Renal pelvis (tissue), 4 donors: ENCODE data around the gene WBP2. TPM values are rescaled to one million over a fixed set of nuclear protein-coding genes. Genes with fewer than 3 reads are reported as not detected.
"Not testable (repeated sequence)": the region's sequence is repeated elsewhere in the genome, so short reads cannot be mapped to it uniquely, and the experiment has no call there.

Experiments used
- DNase-seq: peaks from one replicate; pipeline ENCODE4 v3.0.0-alpha.2; 2013
- polyA plus RNA-seq, 3 donors: library from polyadenylated mRNA; unstranded; fragments of 120-200 nt; gene quantifications; one replicate each; pipeline ENCODE4 v1.2.1, GENCODE V29; 2013; ENCODE audit not compliant: insufficient read length in 3 of 3

The WBP2 gene
- polyA plus RNA-seq, 3 donors: 82.9 to 89.7 (median 88.1) TPM

DNA sequence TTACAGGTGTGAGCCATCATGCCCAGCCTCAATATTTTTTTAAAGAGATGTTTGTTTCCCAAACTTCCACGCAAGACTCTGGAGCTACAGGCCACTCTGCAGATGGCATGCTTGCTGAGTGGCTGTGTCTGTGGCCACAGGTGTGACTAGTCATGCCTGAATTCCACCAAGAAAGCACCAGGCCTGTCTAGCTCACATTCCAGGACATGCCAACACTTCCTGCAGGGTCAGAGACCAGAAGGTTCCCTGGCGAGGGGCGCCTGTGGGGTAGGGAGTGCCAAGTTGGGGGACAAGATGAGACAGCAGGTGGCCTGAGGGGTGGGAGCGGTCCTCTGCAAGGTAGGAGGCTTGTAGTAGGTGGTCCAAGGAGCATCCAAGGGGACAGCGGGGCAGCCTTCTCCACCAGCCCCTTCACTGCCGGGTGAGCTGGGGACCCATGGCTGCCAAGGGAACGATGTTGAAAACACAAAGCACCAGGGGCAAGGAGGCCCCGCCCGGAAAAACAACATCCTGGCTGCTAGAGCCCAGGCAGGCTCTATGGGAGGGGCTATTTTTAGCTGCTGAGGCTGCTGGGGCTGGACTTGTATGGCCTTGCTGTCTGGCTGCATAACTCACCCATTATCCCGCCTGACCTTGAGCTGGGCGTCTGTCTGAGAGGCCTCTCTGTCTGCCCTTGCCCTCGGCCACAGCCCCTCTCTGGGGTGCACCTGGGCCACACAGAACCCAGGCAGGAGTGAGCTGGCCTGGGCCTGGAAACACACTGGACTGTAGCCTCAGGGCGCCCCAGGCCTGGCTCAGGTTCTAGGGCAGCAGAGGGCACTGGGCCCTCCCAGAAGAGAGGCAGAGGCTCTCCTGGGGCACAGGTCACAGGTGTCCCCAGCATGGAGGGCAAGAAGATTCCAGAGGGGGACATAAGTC, 17.6 kb upstream of the WBP2 start:
- DNase-seq: no peak

DNA sequence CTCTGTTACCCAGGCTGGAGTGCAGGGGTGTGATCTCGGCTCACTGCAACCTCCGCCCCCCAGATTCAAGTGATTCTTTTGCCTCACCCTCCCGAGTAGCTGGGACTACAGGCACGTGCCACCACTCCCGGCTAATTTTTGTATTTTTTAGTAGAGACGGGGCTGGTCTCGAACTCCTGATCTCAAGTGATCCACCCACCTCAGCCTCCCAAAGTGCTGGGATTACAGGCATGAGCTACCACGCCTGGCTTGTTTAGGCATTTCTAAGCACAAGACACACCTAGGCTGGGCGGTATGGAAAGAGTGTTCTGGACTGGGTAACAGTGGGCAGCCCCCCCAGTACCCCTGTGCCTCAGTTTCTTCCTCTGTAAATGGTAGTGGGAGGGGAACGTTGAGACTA, 15.1 kb upstream of the WBP2 start:
- DNase-seq: not testable (repeated sequence)

DNA sequence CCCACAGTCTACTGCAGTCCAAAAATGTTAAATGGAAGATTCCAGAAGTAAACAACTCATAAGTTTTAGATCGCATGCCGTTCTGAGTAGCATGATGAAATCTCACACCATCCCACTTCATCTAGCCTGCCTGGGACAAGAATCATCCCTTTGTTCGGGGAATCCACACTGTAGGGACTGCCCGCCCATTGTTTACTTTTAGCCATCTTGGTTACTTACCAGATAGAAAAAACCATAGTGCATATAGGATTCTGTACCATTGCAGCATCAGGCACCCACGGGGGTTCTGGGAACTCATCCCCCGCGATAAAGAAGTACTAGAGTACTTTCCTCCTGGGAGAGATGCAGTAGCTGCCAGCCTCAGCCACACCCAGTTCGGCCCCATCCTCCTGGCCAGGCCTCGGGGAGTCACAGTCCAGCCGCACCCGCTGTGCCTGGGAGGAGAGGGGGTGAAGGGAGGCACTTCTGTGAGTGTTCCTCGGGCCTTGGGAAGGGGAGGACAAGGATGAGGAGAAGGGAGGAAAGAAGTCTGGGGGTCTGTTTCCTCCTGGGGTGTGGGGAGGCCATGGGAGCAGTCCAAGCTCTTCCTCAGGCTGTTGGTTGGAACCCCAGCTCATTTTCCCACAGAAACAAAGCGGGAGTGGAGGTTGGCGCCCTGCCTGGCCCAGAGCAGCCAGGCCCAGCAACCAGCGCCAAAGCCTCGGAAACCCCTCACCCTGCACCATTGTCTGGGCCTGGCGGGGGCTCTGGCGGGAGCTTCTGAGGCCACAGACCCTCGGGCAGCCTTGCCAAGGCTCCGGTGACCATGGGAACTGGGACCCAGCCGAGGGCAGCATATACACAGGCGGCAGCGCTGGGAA, 14.4 kb upstream of the WBP2 start:
- DNase-seq: no peak

DNA sequence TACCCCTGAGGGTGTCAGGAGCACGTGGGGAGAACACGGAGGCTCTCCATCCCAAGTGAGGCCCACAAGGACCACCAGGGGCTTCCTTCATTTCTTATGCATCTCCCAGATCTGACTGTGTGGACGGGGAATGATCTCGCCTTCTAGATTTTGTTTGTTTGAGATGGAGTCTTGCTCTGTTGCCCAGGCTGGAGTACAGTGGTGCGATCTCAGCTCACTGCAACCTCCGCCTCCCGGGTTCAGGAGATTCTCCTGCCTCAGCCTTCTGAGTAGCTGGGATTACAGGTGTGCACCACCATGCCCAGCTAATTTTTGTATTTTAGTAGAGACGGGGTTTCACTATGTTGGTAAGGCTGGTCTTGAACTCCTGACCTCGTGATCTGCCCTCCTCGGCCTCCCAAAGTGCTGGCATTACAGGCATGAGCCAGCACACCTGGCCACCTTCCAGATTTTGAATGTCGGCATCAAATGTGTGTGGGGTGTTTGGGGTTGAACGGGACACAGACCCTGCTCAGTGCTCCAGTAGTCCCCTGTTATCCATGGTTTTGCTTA, 13.7 kb upstream of the WBP2 start:
- not testable (repeated sequence) for DNase-seq

DNA sequence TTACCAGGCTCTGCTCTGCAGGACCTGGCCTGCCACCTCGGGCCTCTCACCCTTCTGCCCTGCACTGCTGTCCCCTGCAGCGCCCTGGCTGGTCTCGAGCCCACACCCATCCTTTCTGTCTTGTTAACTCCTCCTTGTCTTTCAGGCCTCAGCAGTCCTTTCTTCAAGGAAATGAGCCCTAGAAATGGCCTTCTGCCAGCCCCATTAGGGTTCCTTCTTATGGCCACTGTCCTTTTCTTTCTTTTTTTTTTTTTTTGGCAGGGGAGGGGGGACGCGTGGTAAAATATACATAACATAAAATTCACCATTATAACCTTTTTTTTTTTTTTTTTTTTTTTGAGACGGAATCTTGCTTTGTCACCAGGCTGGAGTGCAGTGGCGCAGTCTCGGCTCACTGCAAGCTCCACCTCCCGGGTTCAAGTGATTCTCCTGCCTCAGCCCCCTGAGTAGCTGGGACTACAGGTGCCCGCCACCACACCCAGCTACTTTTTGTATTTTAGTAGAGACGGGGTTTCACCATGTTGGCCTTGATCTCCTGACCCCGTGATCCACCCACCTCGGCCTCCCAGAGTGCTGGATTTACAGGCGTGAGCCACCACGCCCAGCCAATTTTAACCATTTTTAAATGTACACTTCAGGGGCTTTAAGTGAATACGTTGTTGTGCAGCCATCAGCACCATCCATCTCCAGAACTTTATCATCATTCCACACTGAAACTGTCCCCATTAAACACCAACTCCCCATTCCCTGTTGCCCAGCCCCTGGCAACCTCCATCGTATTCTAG, 10.5 kb upstream of the WBP2 start:
- DNase-seq: not testable (repeated sequence)

DNA sequence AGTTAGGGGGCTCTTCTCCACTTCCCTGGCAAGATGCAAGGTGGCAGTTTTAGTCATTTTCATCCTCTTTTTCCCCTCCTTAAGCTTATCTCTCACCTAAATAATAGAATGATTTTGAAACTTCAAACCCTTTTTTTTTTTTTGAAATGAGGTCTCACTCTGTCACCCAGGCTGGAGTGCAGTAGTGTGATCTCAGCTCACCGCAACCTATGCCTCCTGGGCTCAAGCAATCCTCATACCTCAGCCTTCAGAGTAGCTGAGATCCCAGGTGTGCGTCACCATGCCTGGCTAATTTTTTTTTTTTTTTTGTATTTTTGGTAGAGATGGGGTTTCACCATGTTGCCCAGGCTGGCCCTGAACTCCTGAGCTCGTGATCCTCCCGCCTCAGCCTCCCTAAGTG, 9.8 kb upstream of the WBP2 start:
- DNase-seq: not testable (repeated sequence)

DNA sequence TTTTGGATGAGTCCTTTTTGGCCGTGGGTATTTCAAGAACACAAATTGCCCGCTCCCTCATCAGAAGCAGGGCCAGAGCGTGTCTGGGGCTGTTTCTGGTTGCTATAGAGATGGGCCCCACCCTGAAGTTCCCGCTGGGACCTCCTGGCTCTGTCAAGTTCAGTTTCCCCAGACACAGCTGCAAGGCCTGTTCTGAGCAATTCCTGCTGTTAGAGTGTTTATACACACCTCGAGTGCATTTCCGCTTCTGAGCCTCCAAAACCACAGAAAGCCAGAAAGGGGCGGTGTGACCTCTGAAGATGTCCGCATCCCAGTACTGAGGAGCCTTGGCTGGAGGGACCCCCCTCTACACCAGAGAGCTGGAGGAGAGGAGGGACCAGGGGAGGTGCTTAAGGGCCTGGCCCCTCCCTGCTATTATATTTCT, 9.3 kb upstream of the WBP2 start:
- DNase-seq: peak; percentile 86

DNA sequence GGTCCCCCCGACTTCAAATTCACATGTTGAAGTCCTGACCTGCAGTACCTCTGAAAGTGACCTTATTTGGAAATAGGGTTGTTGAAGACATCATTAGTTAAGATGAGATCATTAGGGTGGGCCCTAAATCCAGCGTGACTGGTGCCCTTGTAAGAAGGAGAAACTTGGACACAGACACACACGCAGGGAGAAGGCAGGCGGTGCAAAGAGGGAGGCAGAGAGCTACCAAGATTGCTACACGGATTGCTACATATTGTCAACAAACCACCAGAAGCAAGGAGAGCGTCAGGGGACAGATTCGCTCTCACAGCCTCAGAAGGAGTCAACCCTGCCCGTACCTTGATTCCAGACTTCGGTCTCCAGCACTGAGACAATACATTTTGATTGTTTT, 6.8 kb upstream of the WBP2 start:
- DNase-seq: no peak

DNA sequence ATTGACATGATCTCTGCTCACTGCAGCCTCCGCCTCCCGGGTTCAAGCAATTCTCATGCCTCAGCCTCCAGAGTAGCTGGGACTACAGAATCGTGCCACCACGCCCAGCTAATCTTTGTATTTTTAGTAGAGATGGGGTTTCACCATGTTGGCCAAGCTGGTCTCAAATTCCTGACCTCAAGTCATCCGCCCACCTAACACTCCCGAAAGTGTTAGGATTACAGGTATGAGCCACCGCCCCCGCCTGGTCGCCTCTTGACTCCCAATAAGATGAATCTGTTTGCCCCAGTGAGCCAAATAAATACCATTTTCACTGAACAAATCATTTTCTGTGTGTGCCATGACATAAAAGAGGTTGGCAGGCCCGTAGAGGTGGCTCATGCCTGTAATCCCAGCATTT, 4.2 kb upstream of the WBP2 start:
- DNase-seq: not testable (repeated sequence)

DNA sequence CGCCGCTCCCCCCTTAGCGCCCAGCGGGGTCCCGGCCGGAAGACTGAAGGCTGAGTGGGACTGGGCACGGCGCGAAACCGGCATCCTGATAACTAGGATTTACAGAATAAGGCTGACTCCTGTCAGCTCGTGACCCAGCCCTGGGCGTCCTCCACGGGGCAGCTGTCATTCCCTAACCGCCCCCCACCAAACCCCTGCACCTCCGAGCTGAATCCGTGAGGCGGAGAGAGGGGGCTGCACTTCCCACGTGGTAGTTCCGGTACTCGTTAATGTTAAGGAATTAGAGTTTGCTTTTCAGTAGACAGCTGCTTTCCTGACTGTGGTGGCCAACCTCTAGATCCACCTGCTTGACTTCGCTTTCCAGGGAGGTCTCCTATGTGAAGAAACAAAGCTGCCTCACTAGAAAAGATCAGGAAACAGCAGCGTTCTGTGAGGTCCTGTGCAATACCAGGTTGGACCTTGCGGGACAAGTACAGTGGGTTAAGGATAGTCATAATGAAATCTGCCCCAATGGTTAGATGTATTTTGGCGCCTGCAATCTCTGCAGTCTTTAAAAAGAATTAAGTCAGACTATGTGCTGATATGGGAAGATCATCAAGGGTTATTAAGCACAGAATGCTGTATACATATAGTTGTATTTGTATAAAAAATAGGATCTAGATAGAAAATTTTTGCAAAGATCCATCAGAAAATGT, 1.1 kb upstream of the WBP2 start:
- no peak for DNase-seq

DNA sequence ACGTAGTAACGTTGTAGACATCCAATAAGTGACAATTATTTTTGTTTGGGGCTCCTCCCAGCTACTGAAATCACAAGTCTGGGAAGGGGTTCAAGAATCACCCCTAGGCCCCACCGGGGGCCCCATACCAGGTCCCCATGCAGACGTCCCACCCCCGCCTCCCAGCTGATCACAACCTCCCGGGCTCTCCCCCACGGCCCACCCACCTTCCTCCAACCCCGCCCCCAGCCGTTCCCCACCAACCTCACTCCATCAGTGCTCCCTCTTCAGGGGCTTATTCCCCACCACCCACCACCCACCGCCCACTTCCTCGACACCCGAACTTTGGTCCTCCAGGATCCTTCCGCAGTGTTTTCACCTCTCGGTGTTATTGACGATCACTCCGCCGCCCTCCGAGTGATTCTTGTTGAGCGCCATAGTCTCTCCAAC, 240 bp downstream of the WBP2 start:
- no peak for DNase-seq

DNA sequence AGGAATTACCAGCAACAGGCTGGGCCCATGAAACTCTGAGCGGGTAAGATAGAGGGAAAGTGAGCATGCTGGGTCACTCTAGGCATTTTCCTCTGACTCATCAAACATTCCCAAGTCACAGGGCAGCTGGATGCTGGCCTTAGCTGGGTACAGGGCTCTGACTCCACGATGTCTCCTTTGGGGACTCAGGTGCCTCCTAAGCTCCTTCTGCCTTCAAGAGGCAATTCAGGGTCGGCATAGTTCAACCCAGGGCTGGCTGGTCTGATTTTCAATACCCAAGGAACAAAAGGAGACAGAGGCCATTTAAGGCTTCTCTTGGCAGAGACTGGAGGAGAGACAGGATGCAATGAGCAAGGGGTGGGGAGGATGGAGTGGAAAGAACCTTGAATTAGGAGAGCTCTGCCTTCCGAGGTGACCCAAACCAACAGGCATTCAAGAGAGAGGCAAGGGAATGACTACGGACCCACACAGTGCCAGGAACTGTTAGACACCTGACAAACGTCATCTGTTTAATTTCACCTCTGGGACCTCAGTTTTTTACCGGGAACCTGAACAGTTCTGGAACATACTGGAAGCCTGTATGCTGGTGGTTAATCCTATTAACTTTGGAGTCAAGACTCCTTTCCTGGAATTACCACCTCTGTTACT, 910 bp downstream of the WBP2 start:
- DNase-seq: no peak

DNA sequence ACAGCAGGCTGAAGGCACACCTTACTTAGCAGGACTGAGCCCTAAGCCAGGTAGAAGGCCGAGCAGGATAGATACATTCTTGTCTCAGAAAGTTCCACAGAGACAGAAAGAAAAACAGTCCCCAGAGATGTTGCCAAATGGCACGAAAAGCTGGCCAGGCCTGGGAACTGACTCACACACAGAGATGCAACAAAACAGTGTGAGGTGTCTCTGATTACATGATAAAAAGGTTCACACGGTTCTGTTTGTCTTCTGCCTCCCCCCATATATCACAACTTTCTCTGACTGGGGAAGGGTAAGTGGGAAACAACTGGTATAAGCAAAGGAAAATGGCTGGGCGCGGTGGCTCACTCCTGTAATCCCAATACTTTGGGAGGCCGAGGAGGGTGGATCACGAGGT, 1.7 kb downstream of the WBP2 start:
- no peak for DNase-seq

DNA sequence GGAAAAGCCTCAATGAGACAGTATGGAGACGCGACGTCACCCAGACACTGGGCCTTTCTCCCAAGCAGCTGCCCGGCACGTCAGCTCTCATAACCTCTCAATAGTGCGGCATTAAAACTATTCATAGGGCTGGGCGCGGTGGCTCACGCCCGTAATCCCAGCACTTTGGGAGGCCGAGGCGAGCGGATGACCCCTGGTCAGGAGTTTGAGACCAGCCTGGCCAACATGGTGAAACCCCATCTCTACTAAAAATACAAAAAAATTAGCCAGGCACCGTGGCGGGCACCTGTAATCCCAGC, 3.5 kb downstream of the WBP2 start:
- DNase-seq: not testable (repeated sequence)

DNA sequence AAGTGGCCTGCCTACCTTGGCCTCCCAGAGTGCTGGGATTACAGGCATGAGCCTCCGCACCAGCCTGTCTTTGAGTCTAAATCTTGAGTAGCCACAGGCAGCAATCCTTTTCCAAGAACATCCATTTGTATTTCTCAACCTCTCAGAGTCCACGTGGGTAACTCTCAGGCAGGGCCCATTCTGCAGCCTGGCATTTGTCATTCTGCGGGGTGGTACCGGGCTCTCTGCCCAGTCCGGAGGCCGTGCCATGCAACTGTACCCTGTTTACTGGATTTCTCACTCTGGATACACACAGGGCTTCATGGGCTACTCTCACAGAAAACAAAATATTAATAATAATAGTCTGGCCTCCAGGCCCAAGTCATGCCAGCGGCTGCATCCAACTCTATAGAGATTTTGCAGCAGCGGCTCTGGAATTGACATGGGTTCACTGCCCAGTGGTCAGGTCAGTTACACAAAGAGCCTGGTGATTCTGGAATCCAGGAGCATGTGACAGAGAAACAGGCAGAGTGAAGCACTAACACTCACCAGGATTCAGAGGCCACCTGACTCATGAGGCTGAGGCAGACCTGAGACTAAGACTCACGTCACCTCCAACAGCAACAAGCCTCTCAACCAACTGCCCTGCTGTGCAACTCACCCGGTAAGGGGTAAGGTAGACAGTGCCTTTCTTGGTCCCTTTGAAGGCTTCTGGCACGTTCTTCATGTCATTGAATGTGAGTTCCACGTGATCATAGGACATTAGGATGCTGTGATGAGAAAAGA, 4.0 kb downstream of the WBP2 start:
- no peak for DNase-seq

DNA sequence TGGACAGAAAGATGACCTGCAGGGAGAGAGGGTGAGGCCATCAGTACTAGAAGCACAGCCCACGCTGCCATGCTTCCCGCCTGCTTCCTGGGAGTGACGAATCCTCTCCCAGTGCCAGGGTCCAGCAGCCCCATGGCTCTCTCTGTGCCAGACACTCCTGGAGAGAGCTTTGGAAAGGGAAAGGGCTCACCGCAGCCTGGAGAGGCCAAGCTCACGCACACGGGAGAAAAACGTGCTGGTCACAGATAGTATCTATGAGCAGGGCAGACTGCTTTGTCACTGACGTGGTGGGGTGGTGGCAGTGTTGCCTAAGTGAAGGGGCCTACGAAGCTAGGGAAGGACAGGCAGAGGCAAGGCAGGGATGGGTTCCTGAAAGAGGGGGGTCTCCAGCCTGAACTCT, 5.4 kb downstream of the WBP2 start:
- no peak for DNase-seq

DNA sequence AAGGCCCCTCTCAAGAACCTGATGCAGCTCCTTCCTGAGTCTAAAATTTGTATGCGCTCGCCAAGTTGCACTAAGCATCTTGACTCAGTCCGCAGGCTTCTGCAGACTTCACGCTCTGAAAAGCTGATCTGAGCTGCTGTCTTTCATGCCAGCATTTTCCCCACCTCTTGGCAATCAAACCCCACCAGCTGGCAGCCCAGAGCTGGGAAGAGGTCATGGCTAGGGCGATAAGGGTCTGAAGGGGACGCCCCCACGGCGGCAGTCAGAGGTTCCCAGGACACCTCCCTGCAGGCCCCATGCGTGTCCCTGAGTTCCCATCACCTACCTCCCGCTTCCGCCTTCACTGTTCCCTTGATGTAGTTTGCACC, 5.9 kb downstream of the WBP2 start:
- DNase-seq: no peak

DNA sequence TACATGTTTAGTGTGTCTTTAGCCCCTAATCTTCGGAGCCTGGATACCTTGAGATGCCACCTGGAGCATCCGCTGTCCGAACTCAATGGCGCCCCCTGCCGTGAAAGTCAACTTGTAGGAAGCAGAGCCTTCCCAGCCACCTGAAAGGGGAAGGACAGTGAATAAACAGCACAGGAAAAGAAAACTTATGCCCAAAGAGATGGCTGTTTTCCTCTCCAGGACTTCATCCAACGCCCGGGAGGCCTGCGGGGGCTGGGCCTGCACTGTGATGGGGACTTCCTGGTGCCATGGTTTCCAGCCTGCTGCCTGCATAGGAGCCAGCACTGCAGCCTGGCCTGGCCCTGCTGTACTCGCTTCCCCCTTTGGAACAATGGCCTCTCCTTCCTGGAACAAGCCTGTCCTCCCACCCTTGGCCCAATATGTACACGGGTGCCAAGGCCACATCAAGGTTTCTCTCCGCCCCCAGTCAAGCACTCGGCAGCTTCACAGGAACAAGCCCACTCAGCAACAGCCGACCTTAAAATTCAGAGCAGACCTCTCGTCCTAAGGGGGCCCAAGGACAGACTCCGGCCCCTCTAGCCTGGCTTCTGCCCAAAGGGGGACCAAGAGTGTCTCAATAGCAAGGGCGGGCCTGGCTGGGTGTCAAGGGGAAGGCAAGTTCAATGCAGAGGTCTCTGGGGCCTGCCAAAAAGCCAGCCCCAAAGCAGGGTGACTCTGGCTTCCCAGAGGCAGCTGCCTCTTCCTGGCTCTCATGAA, 6.4 kb downstream of the WBP2 start:
- no peak for DNase-seq
